Choroid plexus epithelial cell (primary cell): ENCODE results near the gene MRPL40.
A peak's percentile ranks its signal among the peaks of the same experiment; 100 is the strongest.

Experiments used
- DNase-seq: peaks from one replicate; pipeline ENCODE4 v3.0.0-alpha.2; 2010; ENCODE audit warnings: low read depth
- H3K4me3 ChIP-seq: 2 replicates; pipeline ENCODE4 v1.5.1; 2011; ENCODE audit warnings: low read depth, mild to moderate bottlenecking, control low read depth, low read length, moderate library complexity
- CTCF ChIP-seq: conservative IDR thresholded peaks from 2 replicates; pipeline ENCODE4 v1.5.1; 2011; ENCODE audit warnings: low read depth, mild to moderate bottlenecking, control low read depth, inconsistent platforms, low read length, moderate library complexity

The MRPL40 gene

GRCh38 chr22:19453718-19454117, 21.4 kb downstream of the MRPL40 start:
- no peak for DNase-seq
- no peak overlapping the region for H3K4me3 ChIP-seq
- TF ChIP-seq CTCF, result no peak

- H3K4me3 ChIP-seq, result no peak overlapping the region
- DNase-seq, result no peak
- TF ChIP-seq CTCF, result no peak
These were observed 21.8 kb downstream of the MRPL40 start for GRCh38 chr22:19454156-19454555.

GRCh38 chr22:19455033-19455432, 22.7 kb downstream of the MRPL40 start:
- no peak for DNase-seq
- TF ChIP-seq CTCF, result no peak
- H3K4me3 ChIP-seq, result no peak overlapping the region

GRCh38 chr22:19455585-19456370, 23.4 kb downstream of the MRPL40 start:
- H3K4me3 ChIP-seq, result no peak overlapping the region
- no peak for TF ChIP-seq CTCF
- DNase-seq, result peak; percentile 48

GRCh38 chr22:19456541-19456940, 24.2 kb downstream of the MRPL40 start:
- no peak for TF ChIP-seq CTCF
- DNase-seq, result no peak

GRCh38 chr22:19457828-19458428, 25.6 kb downstream of the MRPL40 start:
- no peak for TF ChIP-seq CTCF
- H3K4me3 ChIP-seq, result no peak overlapping the region
- DNase-seq, result no peak

More at GRCh38 chr22:19456541-19456940, 24.2 kb downstream of the MRPL40 start:
- no peak overlapping the region for H3K4me3 ChIP-seq

GRCh38 chr22:19460036-19460435, 27.7 kb downstream of the MRPL40 start:
- H3K4me3 ChIP-seq, result no peak overlapping the region
- no peak for TF ChIP-seq CTCF
- no peak for DNase-seq
